AG09319 (cell line): Measurements from ENCODE around the gene RGS12.
A peak's percentile ranks its signal among the peaks of the same experiment; 100 is the strongest.

Source experiments
- DNase-seq: peaks from one replicate; pipeline ENCODE4 v3.0.0-alpha.2; 2010; ENCODE audit warnings: low read depth; ENCODE audit errors: extremely low read depth
- TF ChIP-seq, protein P1 (sequence below): IDR thresholded peaks from 2 replicates; pipeline ENCODE4 v1.5.1; 2011; ENCODE audit warnings: low read depth, mild to moderate bottlenecking, inconsistent platforms, low read length, moderate library complexity

Gene RGS12

DNA sequence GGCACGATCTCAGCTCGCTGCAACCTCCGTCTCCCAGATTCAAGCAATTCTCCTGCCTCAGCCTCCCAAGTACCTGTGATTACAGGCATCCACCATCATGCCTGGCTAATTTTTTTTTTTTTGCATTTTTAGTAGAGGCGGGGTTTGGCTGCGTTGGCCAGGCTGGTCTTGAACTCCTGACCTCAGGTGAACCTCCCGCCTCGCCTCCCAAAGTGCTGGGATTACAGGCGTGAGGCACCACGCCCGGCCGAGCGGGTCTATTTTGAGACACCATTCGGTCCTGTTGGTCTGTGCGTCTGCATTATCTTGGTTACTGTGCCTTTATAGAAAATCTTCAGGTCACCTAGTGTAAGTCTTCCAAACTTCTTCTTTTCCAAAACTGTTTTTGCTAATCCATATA lies 21.7 kb upstream of the RGS12 start:
- TF ChIP-seq, protein P1, sequence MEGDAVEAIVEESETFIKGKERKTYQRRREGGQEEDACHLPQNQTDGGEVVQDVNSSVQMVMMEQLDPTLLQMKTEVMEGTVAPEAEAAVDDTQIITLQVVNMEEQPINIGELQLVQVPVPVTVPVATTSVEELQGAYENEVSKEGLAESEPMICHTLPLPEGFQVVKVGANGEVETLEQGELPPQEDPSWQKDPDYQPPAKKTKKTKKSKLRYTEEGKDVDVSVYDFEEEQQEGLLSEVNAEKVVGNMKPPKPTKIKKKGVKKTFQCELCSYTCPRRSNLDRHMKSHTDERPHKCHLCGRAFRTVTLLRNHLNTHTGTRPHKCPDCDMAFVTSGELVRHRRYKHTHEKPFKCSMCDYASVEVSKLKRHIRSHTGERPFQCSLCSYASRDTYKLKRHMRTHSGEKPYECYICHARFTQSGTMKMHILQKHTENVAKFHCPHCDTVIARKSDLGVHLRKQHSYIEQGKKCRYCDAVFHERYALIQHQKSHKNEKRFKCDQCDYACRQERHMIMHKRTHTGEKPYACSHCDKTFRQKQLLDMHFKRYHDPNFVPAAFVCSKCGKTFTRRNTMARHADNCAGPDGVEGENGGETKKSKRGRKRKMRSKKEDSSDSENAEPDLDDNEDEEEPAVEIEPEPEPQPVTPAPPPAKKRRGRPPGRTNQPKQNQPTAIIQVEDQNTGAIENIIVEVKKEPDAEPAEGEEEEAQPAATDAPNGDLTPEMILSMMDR: no peak
- no peak for DNase-seq

DNA sequence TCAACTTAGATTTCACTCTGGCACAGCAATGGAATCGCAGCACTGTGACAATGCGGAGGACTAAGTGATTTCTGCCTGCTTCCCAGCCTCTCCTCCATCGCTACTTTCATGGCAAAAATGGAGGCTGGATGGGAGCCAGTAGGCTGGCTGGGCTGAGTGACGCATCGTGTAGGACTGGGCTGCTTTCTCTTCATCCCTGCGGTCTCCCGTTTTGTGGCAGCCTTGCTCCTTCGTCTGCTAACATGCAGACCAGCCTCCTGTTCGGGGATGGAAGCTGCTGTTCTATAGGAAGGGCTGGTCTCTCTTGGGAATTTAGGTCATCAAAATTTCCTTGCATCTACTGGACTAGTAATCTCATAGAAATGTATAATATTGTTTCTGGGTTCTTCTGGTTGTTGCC lies 15.8 kb upstream of the RGS12 start:
- TF ChIP-seq, protein P1: no peak
- DNase-seq: no peak

DNA sequence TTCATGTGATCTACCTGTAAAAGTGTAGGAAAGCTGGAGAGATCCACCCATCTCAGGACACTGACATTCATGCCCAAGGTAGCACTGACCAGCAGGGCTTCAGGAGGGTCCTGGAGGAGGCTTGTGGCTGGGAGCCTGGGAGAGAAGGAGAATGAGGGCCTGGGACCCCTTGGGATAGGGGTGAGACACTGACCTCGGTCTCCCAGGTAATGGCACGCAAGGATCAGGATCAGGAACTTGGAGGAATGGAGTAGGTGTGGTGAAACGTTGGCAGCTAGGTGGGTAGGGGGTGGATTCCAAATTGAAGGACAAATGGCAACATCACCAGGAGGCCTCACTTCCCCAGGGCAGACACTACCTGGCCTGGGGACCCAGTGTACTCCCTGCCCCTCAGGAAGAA lies 12.4 kb upstream of the RGS12 start:
- no peak for DNase-seq

DNA sequence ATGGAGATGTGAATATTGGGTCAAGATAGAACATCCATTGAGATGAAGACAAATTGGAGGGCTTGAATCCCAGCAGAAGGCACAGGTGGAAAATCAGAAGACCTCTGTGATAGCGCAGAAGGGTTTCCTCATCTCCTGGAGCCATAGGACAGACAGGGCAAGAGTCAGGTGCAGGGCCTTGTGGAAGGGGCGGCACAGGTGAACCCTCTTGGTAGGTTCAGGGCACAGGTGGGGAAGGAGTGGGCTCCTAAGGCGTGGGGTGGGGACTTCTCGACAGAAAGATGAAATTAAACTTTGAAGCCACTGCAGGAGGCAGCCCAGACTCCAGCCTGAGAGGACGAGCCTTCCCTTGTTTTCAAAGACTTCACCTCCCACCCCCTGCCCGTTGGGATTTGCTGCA lies 9.3 kb upstream of the RGS12 start:
- DNase-seq: no peak
- TF ChIP-seq, protein P1: no peak

More for the DNA sequence above, 12.4 kb upstream of the RGS12 start:
- TF ChIP-seq, protein P1: no peak

DNA sequence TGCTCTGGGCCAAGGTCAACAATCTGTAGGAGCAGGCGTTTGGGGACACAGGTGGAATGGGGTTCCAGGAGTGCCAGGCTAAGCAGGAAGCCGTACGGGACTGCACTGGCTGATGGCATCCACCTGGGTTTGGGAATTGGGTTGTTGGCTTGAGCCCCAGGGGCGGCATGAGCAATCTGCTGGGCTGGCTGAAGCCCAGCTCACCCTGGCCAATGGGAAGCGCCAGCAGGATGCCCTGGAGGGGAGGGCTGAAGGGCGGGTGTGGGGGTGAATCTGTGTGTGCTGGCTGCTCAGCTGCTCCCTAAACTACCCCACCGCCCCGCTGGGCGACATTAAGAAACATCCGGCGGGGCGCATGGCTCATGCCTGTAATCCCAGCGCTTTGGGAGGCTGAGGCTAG lies 8.9 kb upstream of the RGS12 start:
- no peak for DNase-seq
- TF ChIP-seq, protein P1: no peak

DNA sequence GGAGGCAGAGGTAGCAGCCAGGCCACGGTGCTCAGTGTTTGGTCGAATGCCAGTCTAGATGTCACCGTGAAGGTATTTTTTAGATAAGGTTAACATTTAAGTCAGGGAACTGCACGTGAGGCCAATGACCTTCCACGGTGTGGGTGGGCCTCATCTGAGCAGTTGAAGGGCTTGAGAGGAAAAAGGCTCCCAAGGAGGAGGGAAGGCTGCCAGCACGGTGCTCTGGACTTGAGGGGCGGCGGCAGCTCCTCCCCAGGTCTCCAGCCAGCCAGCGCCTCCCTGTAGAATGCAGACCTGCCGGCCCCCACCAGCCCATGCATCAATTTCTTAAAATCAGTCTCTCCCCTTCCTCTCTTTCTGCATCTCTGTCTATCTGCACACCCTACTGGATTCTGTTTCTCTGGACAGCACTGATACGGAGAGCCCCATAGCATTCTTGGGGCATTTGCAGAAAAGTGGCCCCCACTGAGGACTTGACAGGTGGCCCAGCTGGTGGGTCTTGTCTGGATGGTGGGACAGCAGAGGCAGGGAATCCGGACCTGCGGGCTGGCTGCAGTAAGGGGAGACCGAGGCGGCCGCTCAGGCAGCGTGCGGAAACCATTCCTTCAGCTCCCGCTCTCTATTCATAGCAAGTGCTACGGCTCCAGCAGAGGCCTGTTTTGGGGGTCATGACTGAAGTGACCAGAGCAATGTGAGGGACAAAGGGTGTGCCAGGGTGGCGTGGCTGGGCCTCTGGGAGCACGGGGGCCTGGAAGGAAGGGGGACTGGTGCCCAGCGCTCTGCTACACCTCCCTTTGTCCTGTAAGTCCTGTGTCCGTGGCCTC lies 7.9 kb upstream of the RGS12 start:
- TF ChIP-seq, protein P1: no peak
- DNase-seq: no peak

DNA sequence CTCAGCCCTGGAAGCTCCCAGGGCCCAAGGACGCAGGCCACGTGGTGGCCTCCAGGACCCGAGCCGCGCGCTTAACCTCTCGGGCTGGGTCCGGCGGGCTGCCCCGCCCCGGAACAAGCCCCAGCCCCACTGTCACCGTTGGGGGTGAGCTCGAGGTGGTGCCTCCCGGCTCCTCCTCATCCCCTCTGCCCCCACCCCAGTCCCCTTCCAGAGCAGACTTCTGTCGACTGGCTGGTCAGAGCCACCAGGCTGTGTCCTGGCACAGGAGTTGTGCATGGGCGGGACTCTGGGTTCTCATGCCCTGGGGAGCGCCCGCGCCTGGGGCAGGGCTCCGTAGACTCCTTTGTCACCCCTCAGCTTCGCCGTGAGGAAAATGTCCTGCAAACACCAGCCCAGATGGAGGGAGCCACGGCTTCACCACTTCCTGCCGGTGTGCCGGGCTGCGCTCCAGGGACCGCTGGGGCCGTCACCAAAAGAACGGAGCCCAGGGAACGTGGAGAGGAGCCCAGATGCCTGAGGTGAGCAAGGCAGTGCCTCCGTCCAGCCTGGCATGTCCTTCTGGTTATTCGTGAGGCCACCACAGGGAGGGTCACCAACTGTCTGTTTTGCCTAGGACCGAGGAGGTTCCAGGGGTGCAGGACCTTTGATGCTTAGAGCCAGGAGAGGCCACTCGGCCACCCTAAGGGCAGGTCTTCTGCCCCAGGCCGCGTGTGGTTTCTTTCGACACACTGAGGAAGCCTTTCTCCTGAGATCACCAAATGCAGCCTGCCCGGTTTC lies 7.1 kb upstream of the RGS12 start:
- TF ChIP-seq, protein P1: no peak
- DNase-seq: peak; percentile 54
